GM21825 (cell line): ENCODE data around the gene ANKRD22.
"Not testable (repeated sequence)": the region's sequence is repeated elsewhere in the genome, so short reads cannot be mapped to it uniquely, and the experiment has no call there.

Experiments
- ATAC-seq: cut with Tn5 transposase; IDR thresholded peaks from one replicate; pipeline ENCODE4 v1.9.1; 2021; ENCODE audit warnings: mild to moderate bottlenecking, moderate library complexity; ENCODE audit not compliant: unreplicated experiment

The ANKRD22 gene

GRCh38 chr10:88838766-88839350 is 12.8 kb downstream of the ANKRD22 start:
- no peak for ATAC-seq

- ATAC-seq = not testable (repeated sequence)
These were observed 14.0 kb downstream of the ANKRD22 start for GRCh38 chr10:88837632-88838031.

- ATAC-seq = no peak
These were observed 15.8 kb downstream of the ANKRD22 start for GRCh38 chr10:88835910-88836221.

- peak; percentile 69 for ATAC-seq
These were observed 16.3 kb downstream of the ANKRD22 start for GRCh38 chr10:88835096-88835909.

- ATAC-seq = no peak
These were observed 17.9 kb downstream of the ANKRD22 start for GRCh38 chr10:88833723-88834122.

GRCh38 chr10:88833156-88833555 is 18.5 kb downstream of the ANKRD22 start:
- no peak for ATAC-seq

- no peak for ATAC-seq
These were observed 19.3 kb downstream of the ANKRD22 start for GRCh38 chr10:88832376-88832775.

GRCh38 chr10:88831709-88832108 is 19.9 kb downstream of the ANKRD22 start:
- ATAC-seq = no peak

- no peak for ATAC-seq
These were observed 20.9 kb downstream of the ANKRD22 start for GRCh38 chr10:88830643-88831268.

- no peak for ATAC-seq
These were observed 23.3 kb downstream of the ANKRD22 start for GRCh38 chr10:88828310-88828709.

GRCh38 chr10:88827671-88828070 is 24.0 kb downstream of the ANKRD22 start:
- no peak for ATAC-seq

GRCh38 chr10:88826388-88826787 is 25.3 kb downstream of the ANKRD22 start:
- no peak for ATAC-seq

- ATAC-seq = no peak
These were observed 30.8 kb downstream of the ANKRD22 start for GRCh38 chr10:88820748-88821401.

GRCh38 chr10:88819290-88819689 is 32.4 kb downstream of the ANKRD22 start:
- ATAC-seq = no peak

GRCh38 chr10:88813200-88813599 is 38.4 kb downstream of the ANKRD22 start:
- no peak for ATAC-seq

- no peak for ATAC-seq
These were observed 41.3 kb downstream of the ANKRD22 start for GRCh38 chr10:88810196-88810961.

- ATAC-seq = no peak
These were observed 42.0 kb downstream of the ANKRD22 start for GRCh38 chr10:88809621-88810020.

- ATAC-seq = no peak
These were observed 45.7 kb downstream of the ANKRD22 start for GRCh38 chr10:88805924-88806323.

- ATAC-seq = no peak
These were observed 46.3 kb downstream of the ANKRD22 start for GRCh38 chr10:88805361-88805760.

GRCh38 chr10:88804083-88804812 is 47.4 kb downstream of the ANKRD22 start:
- ATAC-seq = no peak
